ENCODE results near the gene LSM8. TPM values are rescaled to one million over a fixed set of nuclear protein-coding genes. Genes with fewer than 3 reads are reported as not detected.
"Not testable (repeated sequence)": the region's sequence is repeated elsewhere in the genome, so short reads cannot be mapped to it uniquely, and the experiment has no call there.

Gene LSM8
- total RNA-seq, 1 donor = 21.3 TPM

- no peak for DNase-seq (ENCODE audit: low read depth in 2 of 3, low spot score in 2 of 3)
Observed at GRCh38 chr7:118202061-118202460, 18.1 kb downstream of the LSM8 start.

GRCh38 chr7:118214051-118214832, 30.3 kb downstream of the LSM8 start:
- DNase-seq (ENCODE audit: low read depth in 2 of 3, low spot score in 2 of 3) = peak; percentile 41 to 92 (median 82)

DNA sequence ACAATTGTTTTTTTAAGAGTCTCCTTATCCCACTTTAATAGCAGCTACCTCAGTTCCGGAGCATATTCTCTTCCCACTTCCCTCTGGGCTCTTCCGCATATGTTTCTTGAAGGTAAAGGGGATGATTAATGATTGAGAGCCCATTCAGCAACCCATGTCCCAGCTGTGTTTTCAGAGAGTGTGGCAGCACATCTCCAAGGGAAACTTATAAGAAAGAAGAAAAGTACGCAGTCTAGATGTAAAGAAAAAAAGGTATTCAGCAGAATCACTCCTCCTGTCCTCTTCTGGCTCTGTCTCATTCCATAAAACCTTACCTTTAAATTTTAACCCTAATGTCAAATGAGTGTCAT, 30.8 kb downstream of the LSM8 start:
- no peak for DNase-seq (ENCODE audit: low read depth in 2 of 3, low spot score in 2 of 3)

GRCh38 chr7:118217210-118217619, 33.3 kb downstream of the LSM8 start:
- DNase-seq (ENCODE audit: low read depth in 2 of 3, low spot score in 2 of 3) = no peak

GRCh38 chr7:118218413-118219156, 34.6 kb downstream of the LSM8 start:
- DNase-seq (ENCODE audit: low read depth in 2 of 3, low spot score in 2 of 3) = no peak

- DNase-seq (ENCODE audit: low read depth in 2 of 3, low spot score in 2 of 3) = no peak
Observed at GRCh38 chr7:118219157-118219512, 35.2 kb downstream of the LSM8 start.

DNA sequence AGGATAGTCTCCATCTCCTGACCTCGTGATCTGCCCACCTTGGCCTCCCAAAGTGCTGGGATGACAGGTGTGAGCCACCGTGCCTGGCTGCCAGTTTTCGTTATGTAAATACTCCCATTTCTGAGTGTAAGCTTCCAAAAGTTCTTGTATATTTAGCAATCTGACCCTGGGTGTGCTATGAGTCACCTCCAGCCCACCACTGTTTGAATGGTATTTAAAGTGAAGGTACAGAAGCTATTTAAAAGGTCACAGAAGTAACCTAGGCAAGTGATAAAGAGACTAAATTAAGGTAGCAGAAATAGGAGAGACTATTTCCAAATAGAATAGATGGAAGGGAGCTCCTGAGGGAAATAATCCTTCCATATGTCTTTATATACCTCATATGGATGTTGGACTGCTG, 36.6 kb downstream of the LSM8 start:
- no peak for DNase-seq (ENCODE audit: low read depth in 2 of 3, low spot score in 2 of 3)

DNA sequence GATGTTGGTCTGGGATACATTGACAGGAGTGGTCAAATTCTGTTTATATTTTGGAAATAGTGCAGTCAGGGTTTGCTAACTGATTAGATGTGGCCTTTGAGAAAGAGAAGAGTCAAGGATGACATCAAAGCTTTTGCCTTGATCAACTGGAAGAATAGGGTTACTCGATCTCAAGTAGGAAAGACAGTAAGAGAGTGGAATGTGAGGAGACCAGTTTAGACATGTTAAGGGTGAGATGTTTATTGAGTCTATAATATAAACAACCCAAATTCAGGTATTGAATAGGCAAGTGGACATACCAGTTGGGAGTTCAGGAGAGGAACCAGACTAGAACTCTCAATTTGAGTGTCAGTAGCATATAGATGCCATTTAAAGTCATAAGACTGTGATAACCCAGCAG, 38.6 kb downstream of the LSM8 start:
- no peak for DNase-seq (ENCODE audit: low read depth in 2 of 3, low spot score in 2 of 3)

- DNase-seq (ENCODE audit: low read depth in 2 of 3, low spot score in 2 of 3) = no peak
Observed at GRCh38 chr7:118224521-118224920, 40.6 kb downstream of the LSM8 start, which contains the start of gene ANKRD7. ANKRD7 (plus strand) TSS chr7:118224704; CDS start chr7:118224831, 127 bp downstream.

DNA sequence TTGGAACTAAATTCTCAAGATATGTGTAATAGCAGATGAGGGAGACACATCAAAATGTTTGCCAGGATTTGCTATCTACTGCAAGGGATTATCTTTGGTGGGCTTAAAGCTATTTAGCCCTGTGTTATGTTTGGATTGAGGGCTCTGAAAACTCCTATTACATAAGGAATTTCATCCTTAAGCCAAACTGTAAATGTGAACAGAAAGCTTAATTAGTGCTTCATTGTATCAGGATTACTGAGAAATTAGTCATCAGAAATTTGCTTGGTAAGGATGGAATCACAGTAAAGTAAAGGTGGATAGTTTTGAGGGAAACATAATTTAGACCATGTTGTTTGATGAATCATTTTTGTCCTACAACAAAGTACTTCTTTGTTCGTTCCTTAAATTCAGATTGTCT, 48.9 kb downstream of the LSM8 start:
- no peak for DNase-seq (ENCODE audit: low read depth in 2 of 3, low spot score in 2 of 3)

DNA sequence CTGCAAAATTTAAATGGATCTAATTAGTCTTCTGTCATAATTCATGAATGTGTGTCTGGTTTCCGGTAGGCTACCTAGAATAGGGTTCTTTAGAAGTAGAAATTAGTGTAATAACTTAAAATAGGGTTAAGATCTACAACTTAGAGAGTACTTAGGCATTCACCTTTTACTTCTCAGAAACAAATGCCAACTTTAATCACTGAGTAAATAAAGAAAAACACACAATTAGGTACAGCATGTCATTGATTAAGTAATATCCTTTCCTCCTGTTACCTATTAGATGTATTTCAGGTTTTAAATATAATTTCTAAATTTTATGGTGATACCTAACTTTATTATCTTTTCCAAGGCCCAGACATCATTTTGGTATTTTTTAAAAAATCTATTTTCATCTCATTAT, 49.8 kb downstream of the LSM8 start:
- no peak for DNase-seq (ENCODE audit: low read depth in 2 of 3, low spot score in 2 of 3)

GRCh38 chr7:118239014-118239413, 55.0 kb downstream of the LSM8 start:
- DNase-seq (ENCODE audit: low read depth in 2 of 3, low spot score in 2 of 3) = no peak

- DNase-seq (ENCODE audit: low read depth in 2 of 3, low spot score in 2 of 3) = not testable (repeated sequence)
Observed at GRCh38 chr7:118240320-118240719, 56.4 kb downstream of the LSM8 start.

Other genes with a start within 250 kb of the LSM8 start
- 0.27 TPM for gene ANKRD7, start 40.5 kb downstream of the LSM8 start, total RNA-seq